GM10266 (cell line): ENCODE data around the gene ARFRP1.

Experiments
- DNase-seq: peaks from one replicate; pipeline ENCODE4 v3.0.0; 2012; ENCODE audit errors: extremely low spot score
- CTCF ChIP-seq: IDR thresholded peaks from 2 replicates; pipeline ENCODE4 v1.5.1; 2012; ENCODE audit warnings: mild to moderate bottlenecking, low read depth; ENCODE audit not compliant: control insufficient read depth, insufficient read depth; ENCODE audit errors: missing control alignments

The ARFRP1 gene

DNA sequence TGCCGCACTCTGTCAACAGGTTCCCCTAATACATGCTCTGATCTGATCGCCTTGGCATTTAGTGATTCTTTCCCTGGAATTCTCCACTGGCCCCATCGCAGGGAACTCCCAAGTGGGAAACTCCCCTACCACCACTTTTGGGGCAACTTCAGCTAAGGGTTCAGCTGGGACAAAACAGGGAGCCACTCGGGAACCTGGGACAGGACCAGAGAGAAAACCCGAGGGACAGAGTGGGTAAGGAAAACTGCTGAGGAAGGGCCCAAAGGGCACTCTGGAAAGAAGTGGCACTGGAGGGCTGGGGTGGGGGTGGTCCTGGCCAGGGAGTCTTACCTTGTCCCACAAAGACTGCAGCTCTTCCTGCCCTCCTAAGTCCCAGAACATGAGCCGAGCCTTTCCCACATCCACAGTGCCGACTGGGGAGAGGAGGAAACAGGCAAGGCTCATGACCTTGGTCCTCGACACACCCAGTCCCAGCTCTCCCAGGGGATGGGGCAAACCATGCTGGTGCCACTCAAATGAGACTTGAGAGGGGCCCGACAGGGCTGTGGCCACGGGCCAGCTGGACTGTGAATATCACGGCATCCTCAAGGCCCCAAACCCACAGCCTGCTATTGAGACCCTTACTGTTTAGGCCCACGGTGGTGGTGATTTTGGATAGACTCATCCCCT lies 1.6 kb downstream of the ARFRP1 start:
- no peak for TF ChIP-seq CTCF
- DNase-seq = no peak

DNA sequence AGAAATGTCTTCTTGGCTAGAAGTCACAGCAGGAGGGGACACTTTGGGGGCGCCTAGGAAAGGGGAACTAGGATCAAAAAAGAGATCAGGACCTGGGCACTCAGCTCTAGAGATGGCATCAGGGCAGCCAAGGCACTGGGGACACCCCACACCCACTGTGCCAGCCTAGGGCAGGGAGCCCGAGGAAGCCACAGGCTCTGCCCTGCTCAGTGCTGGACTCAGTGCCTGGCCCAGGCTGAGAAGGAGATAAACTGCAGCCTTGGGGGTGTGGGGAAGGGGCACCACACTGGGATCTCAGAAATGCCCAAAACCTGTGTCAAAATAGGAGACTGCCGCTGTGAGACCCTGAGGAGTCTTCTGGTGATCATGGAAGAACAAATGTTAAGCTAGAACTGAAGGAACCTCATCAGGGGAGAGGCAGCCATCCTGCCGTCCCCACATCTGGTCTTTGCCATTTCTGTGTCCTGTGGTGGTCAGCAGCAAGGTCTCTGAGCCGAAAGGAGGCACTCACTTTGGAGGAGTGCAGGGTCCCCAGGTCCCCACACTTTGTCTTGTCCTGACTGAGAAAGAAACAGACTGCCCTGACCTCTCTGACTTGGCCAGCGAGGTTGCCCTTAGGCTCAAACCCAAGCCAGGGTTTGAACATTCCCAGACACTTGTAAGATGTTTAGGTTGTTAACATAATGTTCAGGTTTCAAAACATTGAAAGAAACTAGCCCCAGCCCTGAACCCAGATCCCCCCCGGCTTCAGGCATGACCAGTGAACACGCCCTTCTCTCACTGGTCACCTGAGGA lies 2.3 kb downstream of the ARFRP1 start:
- DNase-seq = no peak
- no peak for TF ChIP-seq CTCF

GRCh38 chr20:63704749-63705117 lies 3.0 kb downstream of the ARFRP1 start:
- no peak for DNase-seq
- TF ChIP-seq CTCF = no peak

DNA sequence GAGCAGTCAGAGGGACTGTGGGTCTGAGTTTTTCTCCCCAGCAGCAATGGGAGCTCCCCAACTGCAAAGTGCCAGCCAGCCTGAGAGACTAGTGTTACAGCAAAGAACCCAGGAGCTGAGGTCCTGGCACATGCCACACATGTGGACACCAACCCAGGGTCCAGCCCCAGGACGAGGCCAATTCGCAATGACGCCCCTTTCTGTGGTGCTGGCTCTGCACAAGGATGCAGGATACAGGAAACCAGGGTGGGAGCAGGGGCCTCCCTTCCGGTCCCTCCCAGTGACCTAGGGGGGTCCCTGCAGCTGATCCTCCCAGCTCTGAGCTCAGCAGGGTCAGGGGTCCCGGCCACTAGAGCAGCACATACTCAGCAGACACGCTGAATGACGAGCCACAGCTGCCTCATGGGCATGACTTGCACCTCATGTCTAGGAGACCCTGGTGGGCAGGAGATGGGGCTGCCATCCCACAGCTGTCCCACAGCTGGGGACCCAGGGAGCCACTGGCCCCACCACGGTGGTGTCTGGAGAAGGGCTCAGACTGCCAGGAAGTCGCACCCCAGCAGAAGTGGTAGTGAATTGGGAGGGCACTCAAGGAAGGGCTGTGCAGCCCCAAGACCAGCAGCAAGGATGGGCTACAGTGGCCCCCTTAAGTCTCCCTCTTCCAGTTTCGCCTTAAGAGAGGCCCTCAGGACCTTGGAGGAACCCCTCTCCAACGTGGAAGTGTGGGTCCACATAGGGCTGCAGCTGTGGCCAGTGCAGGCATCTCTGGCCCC lies 3.6 kb downstream of the ARFRP1 start:
- TF ChIP-seq CTCF = no peak
- no peak for DNase-seq

DNA sequence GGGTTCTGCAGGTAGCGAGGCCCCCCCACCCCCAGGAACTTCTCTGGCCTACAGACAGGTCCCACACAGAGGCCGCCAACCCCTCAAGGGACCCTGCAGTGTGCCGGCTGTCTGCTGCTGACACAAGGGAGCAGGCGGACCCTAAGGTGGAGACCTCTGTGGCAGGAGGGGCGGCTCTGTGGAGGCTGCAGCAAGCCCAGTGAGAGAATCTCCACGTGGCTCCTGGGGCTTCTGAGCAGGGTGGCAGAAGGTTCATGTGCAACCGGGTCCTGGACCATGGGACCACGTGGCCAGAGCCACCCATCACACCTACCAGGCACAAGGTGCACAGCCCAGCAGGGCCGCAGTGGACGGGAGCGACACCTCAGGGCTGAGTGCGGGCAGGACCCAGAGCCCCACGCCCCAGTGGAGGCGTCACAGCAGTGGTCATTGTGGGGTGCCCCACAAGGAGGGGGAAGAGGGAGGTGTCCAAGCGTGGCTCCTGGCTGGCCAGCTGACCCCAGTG lies 4.3 kb downstream of the ARFRP1 start:
- TF ChIP-seq CTCF = no peak
- DNase-seq = no peak

DNA sequence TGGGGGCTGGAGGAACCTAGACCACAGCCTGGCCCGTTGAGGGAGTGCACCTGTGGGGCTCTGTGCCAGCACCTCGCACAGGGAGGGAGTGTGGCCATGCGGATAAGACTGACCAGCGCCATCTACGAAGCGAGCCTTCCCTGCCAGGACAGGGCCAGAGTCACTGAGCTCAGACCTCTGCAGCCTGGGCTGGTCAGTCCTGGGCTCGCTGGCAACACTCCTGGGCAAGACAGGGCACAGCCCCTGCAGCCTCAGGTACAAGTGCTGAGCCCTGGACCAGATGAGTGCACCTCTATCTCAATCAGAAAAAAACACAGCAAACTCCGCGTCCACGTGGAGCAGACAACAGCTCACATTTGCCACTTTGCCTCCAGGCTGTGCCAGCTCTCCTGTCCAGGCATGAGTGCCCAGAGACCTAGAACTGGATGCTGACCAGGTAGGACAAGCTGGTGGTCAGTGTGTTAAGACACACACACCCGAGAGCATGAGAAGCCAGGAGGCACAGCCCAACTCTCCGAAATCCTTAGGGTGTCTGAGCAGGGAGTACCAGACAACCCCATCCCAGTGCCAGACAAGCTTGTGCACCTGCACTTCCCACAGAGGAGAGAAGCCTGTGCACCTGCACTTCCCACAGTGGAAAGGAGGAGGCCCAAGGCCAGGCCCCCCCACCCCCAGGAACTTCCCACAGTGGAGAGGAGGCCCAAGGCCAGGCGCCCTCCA lies 4.9 kb downstream of the ARFRP1 start:
- TF ChIP-seq CTCF = no peak
- DNase-seq = no peak
